WI38 (cell line): ENCODE measurements around the gene MEOX1.
"Not testable (repeated sequence)": the region's sequence is repeated elsewhere in the genome, so short reads cannot be mapped to it uniquely, and the experiment has no call there.

Experiments used
- H3K4me3 ChIP-seq: 2 replicates; pipeline ENCODE4 v1.5.1; 2011; ENCODE audit warnings: low read depth, mild to moderate bottlenecking, control low read depth, low read length
- CTCF ChIP-seq: IDR thresholded peaks from 2 replicates; pipeline ENCODE4 v1.5.1; 2012; ENCODE audit warnings: low read depth, mild to moderate bottlenecking, control low read depth, low read length

Gene MEOX1

GRCh38 chr17:43694081-43694870 is 32.6 kb upstream of the MEOX1 start:
- H3K4me3 ChIP-seq: no peak overlapping the region
- peak; percentile 86 for TF ChIP-seq CTCF

GRCh38 chr17:43691317-43691693 is 29.6 kb upstream of the MEOX1 start:
- H3K4me3 ChIP-seq: no peak overlapping the region
- TF ChIP-seq CTCF: no peak

GRCh38 chr17:43690624-43691316 is 29.0 kb upstream of the MEOX1 start:
- no peak for TF ChIP-seq CTCF
- H3K4me3 ChIP-seq: no peak overlapping the region

GRCh38 chr17:43689814-43690213 is 28.1 kb upstream of the MEOX1 start:
- H3K4me3 ChIP-seq: no peak overlapping the region
- TF ChIP-seq CTCF: no peak

- TF ChIP-seq CTCF: no peak
- no peak overlapping the region for H3K4me3 ChIP-seq
Measured at GRCh38 chr17:43689131-43689530, 27.4 kb upstream of the MEOX1 start.

- not testable (repeated sequence) for H3K4me3 ChIP-seq
Measured at GRCh38 chr17:43686957-43687356, 25.2 kb upstream of the MEOX1 start.

- no peak for TF ChIP-seq CTCF
Measured at GRCh38 chr17:43683928-43684653, 22.4 kb upstream of the MEOX1 start.

More at GRCh38 chr17:43683928-43684653, 22.4 kb upstream of the MEOX1 start:
- no peak overlapping the region for H3K4me3 ChIP-seq
